Stimulated activated CD4-positive, alpha-beta T cell treated with anti-CD3 and anti-CD28 coated beads, Interleukin-4, amount 100 ng/mL, for 48 hours (primary cell): ENCODE results near the gene STK38L.
"Not testable (repeated sequence)": the region's sequence is repeated elsewhere in the genome, so short reads cannot be mapped to it uniquely, and the experiment has no call there.

ENCODE experiments used
- DNase-seq, 2 donors: peaks; one replicate each; pipeline ENCODE4 v3.0.0-alpha.2; 2020; ENCODE audit warnings: low read depth in 2 of 2

Gene STK38L

GRCh38 chr12:27226407-27226929, 17.6 kb upstream of the STK38L start:
- no peak for DNase-seq

GRCh38 chr12:27229367-27229766, 14.7 kb upstream of the STK38L start:
- DNase-seq = no peak

GRCh38 chr12:27231374-27231773, 12.7 kb upstream of the STK38L start:
- not testable (repeated sequence) for DNase-seq

GRCh38 chr12:27233814-27234213, 10.3 kb upstream of the STK38L start:
- DNase-seq = no peak

GRCh38 chr12:27236498-27236897, 7.6 kb upstream of the STK38L start:
- DNase-seq = no peak

- DNase-seq = no peak
Observed at GRCh38 chr12:27237790-27238771, 6.0 kb upstream of the STK38L start.

GRCh38 chr12:27243006-27243405, 1.1 kb upstream of the STK38L start:
- no peak for DNase-seq

GRCh38 chr12:27244689-27245488, 803 bp downstream of the STK38L start:
- no peak for DNase-seq

- no peak for DNase-seq
Observed at GRCh38 chr12:27246141-27246540, 2.1 kb downstream of the STK38L start.

- no peak for DNase-seq
Observed at GRCh38 chr12:27246774-27247173, 2.7 kb downstream of the STK38L start.

GRCh38 chr12:27252934-27253333, 8.8 kb downstream of the STK38L start:
- no peak for DNase-seq

GRCh38 chr12:27253347-27253746, 9.3 kb downstream of the STK38L start:
- no peak for DNase-seq

- DNase-seq = no peak
Observed at GRCh38 chr12:27255806-27256205, 11.7 kb downstream of the STK38L start.

- no peak for DNase-seq
Observed at GRCh38 chr12:27257104-27257843, 13.2 kb downstream of the STK38L start.

GRCh38 chr12:27260746-27261145, 16.7 kb downstream of the STK38L start:
- DNase-seq = no peak

GRCh38 chr12:27261866-27262265, 17.8 kb downstream of the STK38L start:
- no peak for DNase-seq

- DNase-seq = no peak
Observed at GRCh38 chr12:27270148-27270547, 26.1 kb downstream of the STK38L start.

GRCh38 chr12:27271206-27271605, 27.1 kb downstream of the STK38L start:
- no peak for DNase-seq

GRCh38 chr12:27272373-27273028, 28.4 kb downstream of the STK38L start:
- DNase-seq = no peak

GRCh38 chr12:27273114-27273513, 29.0 kb downstream of the STK38L start:
- no peak for DNase-seq

- no peak for DNase-seq
Observed at GRCh38 chr12:27274706-27275105, 30.6 kb downstream of the STK38L start.
